ENCODE measurements around the gene ESRRG. TPM values are rescaled to one million over a fixed set of nuclear protein-coding genes. Genes with fewer than 3 reads are reported as not detected.

The ESRRG gene
- total and polyA plus RNA-seq, 2 of the 8 experiments (the other 6 are each of a cell fraction or from before 2014, with no cell fraction given): 0.59 to 1.4 TPM

- H3K18ac ChIP-seq (ENCODE audit: extremely low read depth, low read length): no peak overlapping the region
- no peak overlapping the region for H3K4me3 ChIP-seq (ENCODE audit: extremely low read depth in 1 of 4, insufficient read depth in 2 of 4, low read depth in 3 of 4, low read length in 4 of 4)
- H4K8ac ChIP-seq (ENCODE audit: extremely low read depth, insufficient read depth, low read length): no peak overlapping the region
- H2BK120ac ChIP-seq (replicated peaks; ENCODE audit: low read depth, low read length): no peak overlapping the region
- no peak overlapping the region for H2AFZ ChIP-seq (ENCODE audit: low read length)
- DNase-seq (ENCODE audit: low read depth in 1 of 2, low spot score in 2 of 2) (no peak), FAIRE-seq (no peak)
- no peak overlapping the region for H3K4ac ChIP-seq (replicated peaks; ENCODE audit: insufficient read length, low read depth, low read length)
- no peaks in the 10 kb centered on the region for H3K36me3 ChIP-seq (ENCODE audit: control insufficient read depth in 2 of 4, insufficient read depth in 4 of 4, low read length in 3 of 4)
- ChIA-PET POLR2A (ENCODE audit: partially characterized antibody) (no interaction called here), CTCF (ENCODE audit: partially characterized antibody) (no interaction called here)
- no peak overlapping the region for H3K4me2 ChIP-seq (ENCODE audit: insufficient read depth in 1 of 2, low read depth in 2 of 2, low read length in 2 of 2)
- H3K79me1 ChIP-seq (ENCODE audit: low read depth, low read length): no peaks in the 10 kb centered on the region
- H3K9me3 ChIP-seq (ENCODE audit: insufficient read depth in 2 of 2, low read depth in 1 of 2, low read length in 1 of 2): no peaks in the 10 kb centered on the region
- H4K91ac ChIP-seq (replicated peaks; ENCODE audit: insufficient read length, low read length): no peak overlapping the region
- H3K4me1 ChIP-seq (replicated peaks in 1 of 4; ENCODE audit: control insufficient read depth in 3 of 4, insufficient read depth in 4 of 4, low read length in 3 of 4): peaks cover 0 to 2% (median under 1%) of the 10 kb centered on the region in 4 experiments; a peak in 2 of 7 replicates
- H2BK15ac ChIP-seq (ENCODE audit: low read length): no peak overlapping the region
- no peak overlapping the region for H3K14ac ChIP-seq (ENCODE audit: insufficient read length)
- no peak overlapping the region for H3K27ac ChIP-seq (ENCODE audit: low read depth, low read length)
- no peak overlapping the region for H2AK5ac ChIP-seq (ENCODE audit: low read depth, low read length)
- no peak overlapping the region for H3K56ac ChIP-seq (replicated peaks; ENCODE audit: insufficient read length, low read depth, low read length)
- H3K27me3 ChIP-seq (replicated peaks in 1 of 4; ENCODE audit: control insufficient read depth in 3 of 4, extremely low read depth in 1 of 4, insufficient read depth in 3 of 4, low read length in 3 of 4): no peaks in the 10 kb centered on the region
- H3K23ac ChIP-seq (ENCODE audit: insufficient read length): no peak overlapping the region
- no peak overlapping the region for H4K5ac ChIP-seq (ENCODE audit: insufficient read length, low read depth, low read length)
- WGBS, 2 experiments (ENCODE audit: extremely low coverage in 1 of 2, insufficient coverage in 1 of 2, insufficient read length in 1 of 2, insufficient replicate concordance in 2 of 2, low coverage in 1 of 2, low lambda C conversion rate in 2 of 2, missing lambda C conversion rate in 1 of 2): 84% methylated on average over 4 of the region's 4 CpGs; no CpG with 5 or more reads in 1 of the 2 experiments
- no peak overlapping the region for H3K9ac ChIP-seq (replicated peaks in 1 of 4; ENCODE audit: extremely low read depth in 1 of 4, low read depth in 3 of 4, low read length in 3 of 4)
- no peaks in the 10 kb centered on the region for H4K20me1 ChIP-seq (replicated peaks in 1 of 2; ENCODE audit: control insufficient read depth in 1 of 2, insufficient read depth in 2 of 2, low read length in 2 of 2)
- TF ChIP-seq ZNF274 (IDR thresholded peaks at IDR 0.05; ENCODE audit: borderline replicate concordance, extremely low read depth, low read length): no peak
- no peak for TF ChIP-seq EZH2 (IDR thresholded peaks at IDR 0.05; ENCODE audit: low read depth, low read length, severe bottlenecking)
- no peak for TF ChIP-seq FOSL1 (IDR thresholded peaks at IDR 0.05; ENCODE audit: insufficient read depth, low read depth, low read length)
- TF ChIP-seq TCF12 (IDR thresholded peaks at IDR 0.05; ENCODE audit: low read depth, low read length): no peak
- no peak for TF ChIP-seq YY1 (IDR thresholded peaks at IDR 0.05; ENCODE audit: low read depth, low read length)
- TF ChIP-seq SIX5 (IDR thresholded peaks at IDR 0.05; ENCODE audit: low read depth, low read length): no peak
- H3K23me2 ChIP-seq (ENCODE audit: low read depth, low read length): no peaks in the 10 kb centered on the region
- H2BK20ac ChIP-seq (ENCODE audit: low read length): no peak overlapping the region
- no peak overlapping the region for H2BK5ac ChIP-seq (ENCODE audit: low read depth, low read length)
- H2BK12ac ChIP-seq (ENCODE audit: low read depth, low read length): no peak overlapping the region
- no peaks in the 10 kb centered on the region for H3K79me2 ChIP-seq (ENCODE audit: control insufficient read depth in 1 of 2, insufficient read depth in 2 of 2, low read length in 2 of 2)
These were observed 173.4 kb downstream of the ESRRG start for GRCh38 chr1:216549796-216550195.

All from H1 (cell line).